ENCODE results near the gene LCN9. TPM values are rescaled to one million over a fixed set of nuclear protein-coding genes. Genes with fewer than 3 reads are reported as not detected.

The LCN9 gene
- total RNA-seq, 3 donors from 2014 or later = not detected

DNA sequence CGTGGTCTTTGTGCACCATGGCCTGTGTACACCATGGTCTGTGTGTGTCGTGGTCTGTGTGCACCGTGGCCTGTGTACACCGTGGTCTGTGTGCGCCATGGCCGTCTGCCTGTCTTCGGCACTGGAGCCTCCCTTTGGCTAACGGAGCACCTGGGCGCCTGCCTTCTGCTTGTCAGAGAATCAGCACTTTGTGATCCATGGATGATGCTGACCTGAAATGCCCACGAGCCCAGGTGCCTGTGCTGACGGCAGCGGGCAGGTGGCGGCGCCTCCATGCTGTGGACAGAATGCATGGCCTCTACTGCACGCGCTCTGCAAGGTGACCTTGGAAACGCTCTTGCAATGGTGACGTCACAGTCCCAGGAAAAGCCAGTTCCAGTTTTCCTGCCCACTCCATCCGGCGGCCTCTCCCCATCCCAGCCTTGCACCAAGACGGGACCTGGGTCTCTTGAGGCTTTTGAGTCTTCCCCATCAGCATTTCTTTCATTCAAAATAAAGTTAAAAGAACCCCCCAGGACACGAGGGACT, 14.6 kb downstream of the LCN9 start:
- DNase-seq (no peak), ATAC-seq (no peak)
- H3K4me1 ChIP-seq (ENCODE audit: low read depth) = no peaks in the 10 kb centered on the region
- intact Hi-C loops (cut with DNase I, micrococcal nuclease) = no loop called here
- H3K4me3 ChIP-seq = no peak overlapping the region
- TF ChIP-seq, protein P1, sequence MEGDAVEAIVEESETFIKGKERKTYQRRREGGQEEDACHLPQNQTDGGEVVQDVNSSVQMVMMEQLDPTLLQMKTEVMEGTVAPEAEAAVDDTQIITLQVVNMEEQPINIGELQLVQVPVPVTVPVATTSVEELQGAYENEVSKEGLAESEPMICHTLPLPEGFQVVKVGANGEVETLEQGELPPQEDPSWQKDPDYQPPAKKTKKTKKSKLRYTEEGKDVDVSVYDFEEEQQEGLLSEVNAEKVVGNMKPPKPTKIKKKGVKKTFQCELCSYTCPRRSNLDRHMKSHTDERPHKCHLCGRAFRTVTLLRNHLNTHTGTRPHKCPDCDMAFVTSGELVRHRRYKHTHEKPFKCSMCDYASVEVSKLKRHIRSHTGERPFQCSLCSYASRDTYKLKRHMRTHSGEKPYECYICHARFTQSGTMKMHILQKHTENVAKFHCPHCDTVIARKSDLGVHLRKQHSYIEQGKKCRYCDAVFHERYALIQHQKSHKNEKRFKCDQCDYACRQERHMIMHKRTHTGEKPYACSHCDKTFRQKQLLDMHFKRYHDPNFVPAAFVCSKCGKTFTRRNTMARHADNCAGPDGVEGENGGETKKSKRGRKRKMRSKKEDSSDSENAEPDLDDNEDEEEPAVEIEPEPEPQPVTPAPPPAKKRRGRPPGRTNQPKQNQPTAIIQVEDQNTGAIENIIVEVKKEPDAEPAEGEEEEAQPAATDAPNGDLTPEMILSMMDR (IDR thresholded peaks at IDR 0.05) = no peak
- H3K9me3 ChIP-seq = no peaks in the 10 kb centered on the region
- no peaks in the 10 kb centered on the region for H3K36me3 ChIP-seq (ENCODE audit: low read depth)

DNA sequence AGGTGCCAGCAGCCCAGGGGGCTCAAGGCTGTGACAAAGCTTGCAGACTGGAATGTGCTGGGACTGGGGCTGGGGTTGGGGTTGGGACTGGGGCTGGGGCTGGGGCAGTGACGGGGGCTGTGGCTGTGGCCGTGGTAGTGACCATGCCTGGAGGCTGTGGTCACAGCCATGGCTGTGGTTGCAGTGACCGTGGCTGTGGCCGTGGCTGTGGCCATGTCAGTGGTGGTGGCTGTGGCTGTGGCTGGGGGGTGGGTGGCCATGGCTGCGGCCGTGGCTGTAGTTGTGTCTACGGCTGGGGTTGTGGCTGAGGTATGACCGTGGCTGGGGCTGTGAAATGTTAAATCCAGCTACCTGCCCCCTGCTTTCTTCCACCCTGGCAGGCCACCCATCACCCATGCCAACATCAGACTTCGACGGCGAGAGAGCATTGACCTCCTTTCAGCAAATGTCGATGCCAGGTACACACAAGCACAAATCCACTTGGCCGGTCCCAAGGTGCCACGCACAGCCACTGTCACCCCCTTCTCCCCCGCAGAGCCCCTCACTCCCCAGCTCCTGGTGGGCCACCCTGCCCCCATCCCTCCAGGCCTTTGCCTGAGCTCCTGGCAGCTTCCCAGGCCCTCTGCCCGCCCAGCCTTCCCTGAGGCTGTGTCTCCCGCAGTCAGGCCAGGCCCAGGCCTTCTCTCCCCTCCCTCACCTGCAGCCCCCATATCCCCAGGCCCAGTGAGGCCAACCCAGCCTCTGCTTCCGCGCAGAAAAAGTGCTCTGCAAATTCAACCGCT, 15.3 kb downstream of the LCN9 start:
- no peak for ATAC-seq
- intact Hi-C loops (cut with DNase I, micrococcal nuclease) = no loop called here
- H3K4me3 ChIP-seq = no peak overlapping the region
- H3K36me3 ChIP-seq (ENCODE audit: low read depth) = no peaks in the 10 kb centered on the region
- TF ChIP-seq, protein P1 (IDR thresholded peaks at IDR 0.05) = no peak
- H3K4me1 ChIP-seq (ENCODE audit: low read depth) = no peaks in the 10 kb centered on the region
- no peaks in the 10 kb centered on the region for H3K9me3 ChIP-seq
- DNase-seq = no peak

DNA sequence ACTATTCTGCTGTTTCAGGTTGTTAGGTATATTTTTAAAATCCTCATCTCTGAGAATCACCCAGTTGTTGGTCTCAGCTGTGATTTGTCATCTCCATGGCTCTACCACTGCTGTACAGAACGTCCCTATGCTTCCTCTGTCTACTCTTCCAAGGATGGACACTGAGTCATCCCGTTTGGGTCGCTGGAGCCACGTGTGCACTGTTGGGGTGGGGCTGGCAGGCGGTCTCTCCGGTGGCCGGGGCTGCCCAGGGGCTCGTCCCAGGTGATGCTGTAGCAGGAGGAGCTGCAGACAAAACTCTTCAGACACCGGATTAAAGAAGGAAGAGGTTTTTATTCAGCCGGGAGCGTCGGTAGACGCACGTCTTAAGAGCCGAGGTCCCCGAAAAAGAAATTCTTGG, 16.9 kb downstream of the LCN9 start:
- Histone ChIP-seq H3K4me3 (no peak overlapping the region), H3K36me3 (ENCODE audit: low read depth) (no peaks in the 10 kb centered on the region), H3K4me1 (ENCODE audit: low read depth) (no peaks in the 10 kb centered on the region), H3K9me3 (no peaks in the 10 kb centered on the region)
- intact Hi-C loops (cut with DNase I, micrococcal nuclease) = no loop called here
- DNase-seq = no peak
- TF ChIP-seq, protein P1 (IDR thresholded peaks at IDR 0.05) = no peak
- no peak for ATAC-seq

DNA sequence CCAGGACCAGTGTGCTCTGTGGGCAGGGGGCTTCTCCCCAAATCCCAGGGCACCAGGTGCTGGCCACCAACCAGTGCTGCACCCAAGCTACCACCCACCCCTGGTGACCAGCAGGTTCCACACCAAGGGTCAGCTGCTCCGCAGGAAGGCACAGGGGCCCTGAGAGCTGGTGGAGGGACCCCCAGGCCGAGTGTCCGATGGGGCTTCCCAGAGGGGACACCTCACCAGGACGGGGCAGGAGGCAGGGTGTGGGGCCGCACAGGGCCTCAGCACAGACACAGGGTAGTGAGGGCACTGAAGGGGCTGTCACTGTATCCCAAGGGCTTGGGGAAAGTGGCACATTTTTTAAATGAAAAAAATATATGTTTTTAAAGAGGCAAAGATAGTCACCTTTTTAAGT, 18.1 kb downstream of the LCN9 start:
- no peak for DNase-seq
- TF ChIP-seq, protein P1 (IDR thresholded peaks at IDR 0.05) = no peak
- Histone ChIP-seq H3K36me3 (ENCODE audit: low read depth) (no peaks in the 10 kb centered on the region), H3K9me3 (no peaks in the 10 kb centered on the region), H3K4me3 (no peak overlapping the region), H3K4me1 (ENCODE audit: low read depth) (no peaks in the 10 kb centered on the region)
- ATAC-seq = no peak
- intact Hi-C loops (cut with DNase I, micrococcal nuclease) = no loop called here

DNA sequence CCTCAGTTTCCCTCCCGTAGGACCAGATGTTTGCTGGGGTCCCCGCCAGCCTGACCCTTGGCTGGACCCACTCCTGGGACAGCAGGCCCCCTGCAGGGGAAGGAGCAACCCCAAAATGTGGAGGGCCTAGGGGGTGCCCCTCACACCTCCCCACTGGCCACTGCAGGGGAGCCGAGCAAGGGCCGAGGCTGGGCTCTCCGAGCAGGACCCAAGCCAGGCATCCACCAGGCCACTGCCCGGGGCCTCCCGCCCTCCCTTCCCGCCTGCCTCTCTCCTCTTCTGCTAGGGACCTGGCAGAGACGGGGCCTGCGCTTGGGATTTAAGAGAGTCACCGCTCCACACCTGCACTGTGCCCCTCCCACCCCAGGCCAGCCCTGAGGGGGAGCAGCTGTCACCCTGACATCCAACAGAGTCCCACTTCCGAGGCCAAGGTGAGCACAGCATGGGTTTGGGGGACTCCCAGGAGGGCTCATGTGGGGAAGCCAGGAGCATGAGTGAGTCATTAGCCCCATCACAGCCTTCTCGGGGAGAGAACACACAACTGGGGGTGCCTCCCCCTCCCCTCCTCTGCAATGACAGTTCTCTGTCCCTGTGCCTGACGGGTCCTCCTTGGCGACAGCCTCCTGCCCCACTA, 20.4 kb downstream of the LCN9 start:
- DNase-seq (no peak), ATAC-seq (no peak)
- intact Hi-C loops (cut with DNase I, micrococcal nuclease) = no loop called here
- H3K4me1 ChIP-seq (ENCODE audit: low read depth) = no peaks in the 10 kb centered on the region
- H3K9me3 ChIP-seq = no peaks in the 10 kb centered on the region
- no peaks in the 10 kb centered on the region for H3K36me3 ChIP-seq (ENCODE audit: low read depth)
- no peak overlapping the region for H3K4me3 ChIP-seq
- TF ChIP-seq, protein P1 (IDR thresholded peaks at IDR 0.05) = no peak
